Neural progenitor cell (in vitro differentiated cells): ENCODE results near the gene PARVA. TPM values are rescaled to one million over a fixed set of nuclear protein-coding genes. Genes with fewer than 3 reads are reported as not detected.

Source experiments
- DNase-seq: peaks from one replicate; pipeline ENCODE4 v3.0.0-alpha.2; 2016; ENCODE audit warnings: low spot score
- H2AFZ ChIP-seq: fragments of 200-600 bp; sonication (generic); replicated peaks from 2 replicates; pipeline ENCODE4 v1.6.1; 2016; ENCODE audit warnings: antibody characterized with exemption
- H3F3A ChIP-seq: fragments of 200-600 bp; sonication (generic); 2 replicates; pipeline ENCODE4 v1.6.1; 2016; ENCODE audit warnings: antibody characterized with exemption, low read depth
- H3K27ac ChIP-seq: fragments of 200-600 bp; sonication (generic); 2 replicates; pipeline ENCODE4 v1.5.1; 2016; ENCODE audit warnings: mild to moderate bottlenecking
- H3K27me3 ChIP-seq: fragments of 200-600 bp; sonication (generic); 2 replicates; pipeline ENCODE4 v1.6.1; 2016; ENCODE audit warnings: mild to moderate bottlenecking, moderate library complexity
- H3K36me3 ChIP-seq: fragments of 200-600 bp; sonication (generic); 2 replicates; pipeline ENCODE4 v1.5.1; 2016
- H3K4me1 ChIP-seq: fragments of 200-600 bp; sonication (generic); 2 replicates; pipeline ENCODE4 v1.6.1; 2016; ENCODE audit warnings: mixed run types
- H3K4me2 ChIP-seq: fragments of 200-600 bp; sonication (generic); 2 replicates; pipeline ENCODE4 v1.6.1; 2016
- H3K4me3 ChIP-seq: fragments of 200-600 bp; sonication (generic); 2 replicates; pipeline ENCODE4 v1.5.1; 2016
- H3K79me2 ChIP-seq: fragments of 200-600 bp; sonication (generic); 2 replicates; pipeline ENCODE4 v1.6.1; 2016; ENCODE audit warnings: low read depth
- H3K9ac ChIP-seq: fragments of 200-600 bp; sonication (generic); 2 replicates; pipeline ENCODE4 v1.6.1; 2016
- H3K9me3 ChIP-seq: fragments of 200-600 bp; sonication (generic); 2 replicates; pipeline ENCODE4 v1.5.1; 2016; ENCODE audit warnings: low read depth
- H4K20me1 ChIP-seq: fragments of 200-600 bp; sonication (generic); 2 replicates; pipeline ENCODE4 v1.6.1; 2016; ENCODE audit warnings: low read depth
- H3K27ac Mint-ChIP-seq: 3 replicates; pipeline ENCODE4 v1.8.0; 2021; ENCODE audit warnings: mixed read lengths
- H3K27me3 Mint-ChIP-seq: 2 replicates; pipeline ENCODE4 v1.8.0; 2022; ENCODE audit warnings: low read depth, mild to moderate bottlenecking, inconsistent platforms, moderate library complexity, mixed read lengths; ENCODE audit not compliant: insufficient read depth
- H3K36me3 Mint-ChIP-seq: 3 replicates; pipeline ENCODE4 v1.8.0; 2021; ENCODE audit warnings: mixed read lengths
- H3K4me1 Mint-ChIP-seq: 3 replicates; pipeline ENCODE4 v1.8.0; 2021; ENCODE audit warnings: mixed read lengths
- H3K4me3 Mint-ChIP-seq: 3 replicates; pipeline ENCODE4 v1.8.0; 2021; ENCODE audit warnings: mild to moderate bottlenecking, moderate library complexity, mixed read lengths
- H3K9me3 Mint-ChIP-seq: 3 replicates; pipeline ENCODE4 v1.8.0; 2020; ENCODE audit warnings: mixed read lengths
- EZH2 ChIP-seq: fragments of 200-600 bp; sonication (generic); IDR thresholded peaks from 2 replicates; pipeline ENCODE4 v1.6.1; 2017; ENCODE audit warnings: antibody characterized with exemption, mild to moderate bottlenecking, moderate library complexity
- EZH2phosphoT487 ChIP-seq: fragments of 200-600 bp; sonication (generic); IDR thresholded peaks from 2 replicates; pipeline ENCODE4 v1.6.1; 2017; ENCODE audit warnings: antibody characterized with exemption
- total RNA-seq: library from RNA; depleted of rRNA; stranded (reverse); fragments of >200 nt; gene quantifications from 2 replicates; pipeline ENCODE4 v1.2.3, GENCODE V29; 2015; ENCODE audit warnings: low replicate concordance
- TF ChIP-seq, protein P1 (sequence below): fragments of 200-600 bp; sonication (generic); IDR thresholded peaks from 2 replicates; pipeline ENCODE4 v1.5.1; 2017; ENCODE audit warnings: antibody characterized with exemption, mild to moderate bottlenecking

PARVA gene
- total RNA-seq, 1 donor from 2014 or later: 15.3 TPM

DNA sequence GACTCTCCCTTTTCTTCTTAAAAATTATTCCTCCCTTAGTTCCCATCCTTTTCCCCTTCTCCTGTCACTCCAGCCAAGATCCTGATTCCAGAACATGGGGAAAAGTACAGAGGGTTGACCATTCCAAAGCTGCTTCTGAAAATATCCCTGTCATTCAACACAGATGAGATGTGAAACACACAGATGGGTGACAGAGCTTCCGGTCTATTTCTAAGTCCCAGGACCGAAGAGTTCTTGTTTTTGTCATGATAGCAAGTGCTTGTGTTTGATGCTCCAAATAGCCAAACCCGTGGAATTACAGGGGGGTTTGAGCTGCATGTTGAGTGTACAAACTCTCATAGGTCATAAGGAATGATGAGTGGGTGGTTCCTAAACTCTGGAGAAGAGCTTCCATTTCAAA is 57.9 kb downstream of the PARVA start:
- Mint-ChIP-seq H3K36me3 (no peaks in the 10 kb centered on the region), H3K27me3 (no peaks in the 10 kb centered on the region), H3K4me1 (peaks cover 31% of the 10 kb centered on the region), H3K4me3 (no peak overlapping the region), H3K9me3 (no peaks in the 10 kb centered on the region), H3K27ac (no peak overlapping the region)
- no peak overlapping the region for H3K4me2 ChIP-seq
- H3K36me3 ChIP-seq: no peaks in the 10 kb centered on the region
- no peaks in the 10 kb centered on the region for H3K9me3 ChIP-seq
- no peaks in the 10 kb centered on the region for H3F3A ChIP-seq
- TF ChIP-seq EZH2phosphoT487 (no peak), EZH2 (no peak)
- TF ChIP-seq, protein P1, sequence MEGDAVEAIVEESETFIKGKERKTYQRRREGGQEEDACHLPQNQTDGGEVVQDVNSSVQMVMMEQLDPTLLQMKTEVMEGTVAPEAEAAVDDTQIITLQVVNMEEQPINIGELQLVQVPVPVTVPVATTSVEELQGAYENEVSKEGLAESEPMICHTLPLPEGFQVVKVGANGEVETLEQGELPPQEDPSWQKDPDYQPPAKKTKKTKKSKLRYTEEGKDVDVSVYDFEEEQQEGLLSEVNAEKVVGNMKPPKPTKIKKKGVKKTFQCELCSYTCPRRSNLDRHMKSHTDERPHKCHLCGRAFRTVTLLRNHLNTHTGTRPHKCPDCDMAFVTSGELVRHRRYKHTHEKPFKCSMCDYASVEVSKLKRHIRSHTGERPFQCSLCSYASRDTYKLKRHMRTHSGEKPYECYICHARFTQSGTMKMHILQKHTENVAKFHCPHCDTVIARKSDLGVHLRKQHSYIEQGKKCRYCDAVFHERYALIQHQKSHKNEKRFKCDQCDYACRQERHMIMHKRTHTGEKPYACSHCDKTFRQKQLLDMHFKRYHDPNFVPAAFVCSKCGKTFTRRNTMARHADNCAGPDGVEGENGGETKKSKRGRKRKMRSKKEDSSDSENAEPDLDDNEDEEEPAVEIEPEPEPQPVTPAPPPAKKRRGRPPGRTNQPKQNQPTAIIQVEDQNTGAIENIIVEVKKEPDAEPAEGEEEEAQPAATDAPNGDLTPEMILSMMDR: no peak
- no peak overlapping the region for H3K4me3 ChIP-seq
- no peaks in the 10 kb centered on the region for H3K79me2 ChIP-seq
- no peak overlapping the region for H3K27ac ChIP-seq
- DNase-seq: no peak
- no peaks in the 10 kb centered on the region for H4K20me1 ChIP-seq
- no peak overlapping the region for H3K9ac ChIP-seq
- peaks cover 4% of the 10 kb centered on the region for H3K4me1 ChIP-seq
- H2AFZ ChIP-seq: no peak overlapping the region
- H3K27me3 ChIP-seq: no peaks in the 10 kb centered on the region

DNA sequence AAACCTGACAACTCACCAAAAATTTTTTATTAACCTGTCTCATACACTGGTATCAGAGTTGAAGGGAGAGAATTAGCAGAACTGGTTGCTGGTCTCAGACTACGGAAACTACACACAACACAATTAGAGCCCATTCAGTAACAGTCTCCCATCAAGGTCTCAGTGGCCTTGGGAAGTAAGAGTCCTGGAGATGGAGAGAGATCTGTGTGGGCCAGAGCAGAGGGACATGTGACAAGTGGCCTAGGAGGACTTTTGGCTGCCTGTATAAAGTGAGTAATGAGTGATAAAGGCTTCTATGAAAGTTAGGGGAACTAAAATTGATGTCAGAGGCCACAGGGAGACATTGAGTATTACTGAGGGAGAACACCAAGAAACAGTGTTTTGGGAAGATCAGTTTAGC is 58.9 kb downstream of the PARVA start:
- no peaks in the 10 kb centered on the region for H3K36me3 ChIP-seq
- no peaks in the 10 kb centered on the region for H4K20me1 ChIP-seq
- H3K36me3 Mint-ChIP-seq: peaks cover 2% of the 10 kb centered on the region
- H3K4me1 ChIP-seq: peaks cover 4% of the 10 kb centered on the region
- H3K4me1 Mint-ChIP-seq: peaks cover 25% of the 10 kb centered on the region
- H3K27ac Mint-ChIP-seq: no peak overlapping the region
- no peak overlapping the region for H3K9ac ChIP-seq
- H3K4me3 Mint-ChIP-seq: no peak overlapping the region
- H3K79me2 ChIP-seq: no peaks in the 10 kb centered on the region
- no peak for TF ChIP-seq EZH2phosphoT487
- TF ChIP-seq EZH2: no peak
- TF ChIP-seq, protein P1: no peak
- no peak overlapping the region for H2AFZ ChIP-seq
- no peak for DNase-seq
- H3F3A ChIP-seq: no peaks in the 10 kb centered on the region
- H3K9me3 Mint-ChIP-seq: no peaks in the 10 kb centered on the region
- H3K4me2 ChIP-seq: no peak overlapping the region
- no peaks in the 10 kb centered on the region for H3K27me3 ChIP-seq
- no peak overlapping the region for H3K27ac ChIP-seq
- H3K4me3 ChIP-seq: no peak overlapping the region
- no peaks in the 10 kb centered on the region for H3K27me3 Mint-ChIP-seq
- H3K9me3 ChIP-seq: no peaks in the 10 kb centered on the region

DNA sequence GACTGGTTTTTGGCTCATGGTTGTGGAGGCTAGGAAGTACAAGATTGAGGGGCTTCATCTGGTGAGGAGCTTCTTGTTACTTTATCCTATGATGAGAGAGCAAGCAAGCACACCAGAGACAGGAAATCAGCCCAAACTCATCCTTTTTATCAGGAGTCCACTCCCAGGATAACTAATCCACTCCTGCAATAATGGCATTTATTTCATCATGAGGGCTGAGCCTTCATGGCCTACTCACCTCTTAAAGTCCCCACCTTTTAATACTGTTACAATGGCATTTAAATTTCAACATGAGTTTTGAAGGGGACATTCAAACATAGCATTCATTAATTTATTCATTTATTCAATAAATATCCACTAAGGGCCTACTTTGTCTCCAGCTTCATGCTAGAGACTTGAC is 60.9 kb downstream of the PARVA start:
- H3K27me3 ChIP-seq: no peaks in the 10 kb centered on the region
- H3K36me3 ChIP-seq: no peaks in the 10 kb centered on the region
- H3K79me2 ChIP-seq: no peaks in the 10 kb centered on the region
- H3K9me3 Mint-ChIP-seq: no peaks in the 10 kb centered on the region
- H3K9me3 ChIP-seq: no peaks in the 10 kb centered on the region
- H3K27ac Mint-ChIP-seq: no peak overlapping the region
- peaks cover 3% of the 10 kb centered on the region for H3K4me1 ChIP-seq
- no peak overlapping the region for H3K4me3 Mint-ChIP-seq
- H3K4me3 ChIP-seq: no peak overlapping the region
- H3K4me2 ChIP-seq: no peak overlapping the region
- no peak overlapping the region for H3K27ac ChIP-seq
- TF ChIP-seq EZH2phosphoT487: no peak
- TF ChIP-seq, protein P1: no peak
- TF ChIP-seq EZH2: no peak
- H4K20me1 ChIP-seq: no peaks in the 10 kb centered on the region
- no peaks in the 10 kb centered on the region for H3F3A ChIP-seq
- H3K4me1 Mint-ChIP-seq: peaks cover 23% of the 10 kb centered on the region
- no peaks in the 10 kb centered on the region for H3K27me3 Mint-ChIP-seq
- DNase-seq: no peak
- no peak overlapping the region for H2AFZ ChIP-seq
- H3K9ac ChIP-seq: no peak overlapping the region
- peaks cover 2% of the 10 kb centered on the region for H3K36me3 Mint-ChIP-seq
